Neuronal stem cell (in vitro differentiated cells): ENCODE results near the gene MED23.

Source experiments
- DNase-seq: peaks from one replicate; pipeline ENCODE4 v3.0.0-alpha.2; 2013; ENCODE audit warnings: low spot score
- H2AFZ ChIP-seq: one replicate; pipeline ENCODE4 v1.6.1; 2013; ENCODE audit warnings: mild to moderate bottlenecking, low read length, inconsistent platforms
- H2AK5ac ChIP-seq: 2 replicates; pipeline ENCODE4 v1.6.1; 2013; ENCODE audit warnings: low read depth, mild to moderate bottlenecking, inconsistent platforms, low read length, moderate library complexity, mixed read lengths
- H2BK120ac ChIP-seq: 2 replicates; pipeline ENCODE4 v1.6.1; 2013; ENCODE audit warnings: low read depth, mild to moderate bottlenecking, inconsistent platforms, low read length, moderate library complexity, mixed read lengths
- H2BK12ac ChIP-seq: one replicate; pipeline ENCODE4 v1.6.1; 2013; ENCODE audit warnings: low read length, inconsistent platforms
- H2BK15ac ChIP-seq: 2 replicates; pipeline ENCODE4 v1.6.1; 2013; ENCODE audit warnings: mild to moderate bottlenecking, low read length, inconsistent platforms, mixed read lengths
- H2BK5ac ChIP-seq: one replicate; pipeline ENCODE4 v1.6.1; 2013; ENCODE audit warnings: inconsistent platforms, mild to moderate bottlenecking, low read length, moderate library complexity
- H3K14ac ChIP-seq: one replicate; pipeline ENCODE4 v1.6.1; 2013; ENCODE audit warnings: low read length, inconsistent platforms
- H3K18ac ChIP-seq: 2 replicates; pipeline ENCODE4 v1.6.1; 2013; ENCODE audit warnings: low read length, inconsistent platforms
- H3K23ac ChIP-seq: 2 replicates; pipeline ENCODE4 v1.6.1; 2013; ENCODE audit warnings: low read depth, mild to moderate bottlenecking, mixed read lengths, low read length, inconsistent platforms; ENCODE audit not compliant: poor library complexity
- H3K27ac ChIP-seq: replicated peaks from 3 replicates; pipeline ENCODE4 v1.5.1; 2013; ENCODE audit warnings: low read length, inconsistent platforms
- H3K27me3 ChIP-seq, 3 experiments: 2 replicates each; pipeline ENCODE4 v1.6.1; 2013; ENCODE audit warnings: low read length in 3 of 3, mild to moderate bottlenecking in 2 of 3, inconsistent platforms in 1 of 3, low read depth in 1 of 3, mixed read lengths in 1 of 3, moderate library complexity in 1 of 3; ENCODE audit not compliant: control insufficient read depth in 3 of 3, insufficient read depth in 3 of 3
- H3K36me3 ChIP-seq, 2 donors: replicated peaks in 1 of 2; 2 replicates each; pipeline ENCODE4 v1.6.1; 2013; ENCODE audit warnings: low read length in 2 of 2; ENCODE audit not compliant: control insufficient read depth in 2 of 2, insufficient read depth in 2 of 2
- H3K4ac ChIP-seq: 2 replicates; pipeline ENCODE4 v1.6.1; 2013; ENCODE audit warnings: inconsistent platforms, mild to moderate bottlenecking, low read length, moderate library complexity
- H3K4me1 ChIP-seq, 2 donors: 1 replicate in 1 of 2; 2 replicates in 1 of 2; pipeline ENCODE4 v1.6.1; 2013; ENCODE audit warnings: low read length in 2 of 2, low read depth in 1 of 2; ENCODE audit not compliant: control insufficient read depth in 2 of 2, insufficient read depth in 1 of 2
- H3K4me2 ChIP-seq: one replicate; pipeline ENCODE4 v1.6.1; 2013; ENCODE audit warnings: mild to moderate bottlenecking, low read length, inconsistent platforms; ENCODE audit not compliant: insufficient read depth, poor library complexity, severe bottlenecking
- H3K4me3 ChIP-seq, 2 donors: 2 replicates each; pipeline ENCODE4 v1.5.1; 2013; ENCODE audit warnings: low read length in 2 of 2, mild to moderate bottlenecking in 2 of 2, inconsistent platforms in 1 of 2, moderate library complexity in 1 of 2
- H3K79me1 ChIP-seq: one replicate; pipeline ENCODE4 v1.6.1; 2013; ENCODE audit warnings: low read depth, mild to moderate bottlenecking, inconsistent platforms, low read length, moderate library complexity
- H3K9ac ChIP-seq: one replicate; pipeline ENCODE4 v1.6.1; 2013; ENCODE audit warnings: mild to moderate bottlenecking, low read depth, low read length, inconsistent platforms; ENCODE audit not compliant: poor library complexity
- H3K9me3 ChIP-seq, 2 donors: replicated peaks in 1 of 2; 2 replicates each; pipeline versions ENCODE3 to v1.6.1; 2013; ENCODE audit warnings: low read length in 2 of 2, mild to moderate bottlenecking in 2 of 2, inconsistent platforms in 1 of 2, low read depth in 1 of 2, mixed read lengths in 1 of 2, moderate library complexity in 1 of 2; ENCODE audit not compliant: control insufficient read depth in 2 of 2, insufficient read depth in 1 of 2
- H4K8ac ChIP-seq: one replicate; pipeline ENCODE4 v1.6.1; 2013; ENCODE audit warnings: low read depth, mild to moderate bottlenecking, inconsistent platforms, low read length, moderate library complexity
- H4K91ac ChIP-seq: one replicate; pipeline ENCODE4 v1.6.1; 2013; ENCODE audit warnings: low read length, low read depth, mild to moderate bottlenecking, inconsistent platforms; ENCODE audit not compliant: poor library complexity
- WGBS, 2 donors: extraction: QIAGEN DNeasy Blood & Tissue Kit; methylation state at CpG; one replicate each; pipeline ENCODE4 v1.1.7; 2013; ENCODE audit warnings: missing lambda C conversion rate in 2 of 2, mixed read lengths in 1 of 2; ENCODE audit not compliant: insufficient read length in 2 of 2, insufficient replicate concordance in 1 of 2; ENCODE audit errors: extremely low coverage in 2 of 2; 5-methylcytosine and 5-hydroxymethylcytosine counted together

MED23 gene

GRCh38 chr6:131549811-131550210 lies 78.2 kb downstream of the MED23 start:
- no peak overlapping the region for H2BK120ac ChIP-seq
- no CpG with 5 or more reads among the region's 2 CpGs for WGBS, 2 donors
- DNase-seq: no peak
- no peaks in the 10 kb centered on the region for H3K79me1 ChIP-seq
- H3K36me3 ChIP-seq: no peaks in the 10 kb centered on the region
- H3K4me2 ChIP-seq: no peak overlapping the region
- no peak overlapping the region for H3K9ac ChIP-seq
- no peak overlapping the region for H2AFZ ChIP-seq
- H4K8ac ChIP-seq: no peak overlapping the region
- no peak overlapping the region for H2BK15ac ChIP-seq
- H2BK5ac ChIP-seq: no peak overlapping the region
- no peak overlapping the region for H3K18ac ChIP-seq
- H4K91ac ChIP-seq: no peak overlapping the region
- no peak overlapping the region for H3K14ac ChIP-seq
- H2BK12ac ChIP-seq: no peak overlapping the region
- H3K4ac ChIP-seq: no peak overlapping the region
- no peak overlapping the region for H3K23ac ChIP-seq
- no peak overlapping the region for H2AK5ac ChIP-seq
- no peaks in the 10 kb centered on the region for H3K9me3 ChIP-seq
- no peak overlapping the region for H3K27ac ChIP-seq
- no peaks in the 10 kb centered on the region for H3K27me3 ChIP-seq
- H3K4me1 ChIP-seq: no peaks in the 10 kb centered on the region
- no peak overlapping the region for H3K4me3 ChIP-seq

GRCh38 chr6:131548441-131548840 lies 79.6 kb downstream of the MED23 start:
- no peak overlapping the region for H4K91ac ChIP-seq
- WGBS, 2 donors: no CpG with 5 or more reads among the region's 1 CpG
- DNase-seq: no peak
- H3K14ac ChIP-seq: no peak overlapping the region
- no peaks in the 10 kb centered on the region for H3K9me3 ChIP-seq
- H2BK120ac ChIP-seq: no peak overlapping the region
- no peak overlapping the region for H4K8ac ChIP-seq
- H3K4me3 ChIP-seq: no peak overlapping the region
- no peak overlapping the region for H2BK12ac ChIP-seq
- no peaks in the 10 kb centered on the region for H3K79me1 ChIP-seq
- no peak overlapping the region for H2BK15ac ChIP-seq
- H3K27me3 ChIP-seq: no peaks in the 10 kb centered on the region
- H3K4me1 ChIP-seq: no peaks in the 10 kb centered on the region
- H2AFZ ChIP-seq: no peak overlapping the region
- no peak overlapping the region for H2BK5ac ChIP-seq
- no peak overlapping the region for H2AK5ac ChIP-seq
- no peak overlapping the region for H3K27ac ChIP-seq
- no peak overlapping the region for H3K9ac ChIP-seq
- H3K4ac ChIP-seq: no peak overlapping the region
- H3K4me2 ChIP-seq: no peak overlapping the region
- no peak overlapping the region for H3K18ac ChIP-seq
- no peak overlapping the region for H3K23ac ChIP-seq
- no peaks in the 10 kb centered on the region for H3K36me3 ChIP-seq

GRCh38 chr6:131547488-131547887 lies 80.6 kb downstream of the MED23 start:
- Histone ChIP-seq H3K4ac (no peak overlapping the region), H2AFZ (no peak overlapping the region), H4K91ac (no peak overlapping the region), H3K36me3 (no peaks in the 10 kb centered on the region), H2BK120ac (no peak overlapping the region), H3K79me1 (no peaks in the 10 kb centered on the region), H2BK15ac (no peak overlapping the region), H2AK5ac (no peak overlapping the region), H3K23ac (no peak overlapping the region), H3K4me2 (no peak overlapping the region), H3K9me3 (no peaks in the 10 kb centered on the region), H2BK12ac (no peak overlapping the region), H4K8ac (no peak overlapping the region), H3K9ac (no peak overlapping the region), H3K18ac (no peak overlapping the region), H3K27ac (no peak overlapping the region), H3K4me1 (no peaks in the 10 kb centered on the region), H3K27me3 (no peaks in the 10 kb centered on the region), H3K4me3 (no peak overlapping the region), H3K14ac (no peak overlapping the region), H2BK5ac (no peak overlapping the region)
- no peak for DNase-seq
- WGBS, 2 donors: no CpG with 5 or more reads among the region's 6 CpGs

GRCh38 chr6:131545317-131545716 lies 82.7 kb downstream of the MED23 start:
- H3K27ac ChIP-seq: no peak overlapping the region
- H3K4me3 ChIP-seq: no peak overlapping the region
- H4K8ac ChIP-seq: no peak overlapping the region
- no peak overlapping the region for H2BK12ac ChIP-seq
- no peaks in the 10 kb centered on the region for H3K4me1 ChIP-seq
- H2BK5ac ChIP-seq: no peak overlapping the region
- no peak for DNase-seq
- no peak overlapping the region for H3K9ac ChIP-seq
- H3K23ac ChIP-seq: no peak overlapping the region
- H3K4me2 ChIP-seq: no peak overlapping the region
- WGBS, 2 donors: no CpG with 5 or more reads among the region's 2 CpGs
- H3K27me3 ChIP-seq: no peaks in the 10 kb centered on the region
- no peak overlapping the region for H3K4ac ChIP-seq
- no peaks in the 10 kb centered on the region for H3K9me3 ChIP-seq
- no peak overlapping the region for H2AFZ ChIP-seq
- H4K91ac ChIP-seq: no peak overlapping the region
- H3K14ac ChIP-seq: no peak overlapping the region
- H3K36me3 ChIP-seq: no peaks in the 10 kb centered on the region
- no peaks in the 10 kb centered on the region for H3K79me1 ChIP-seq
- H3K18ac ChIP-seq: no peak overlapping the region
- H2AK5ac ChIP-seq: no peak overlapping the region
- H2BK120ac ChIP-seq: no peak overlapping the region
- no peak overlapping the region for H2BK15ac ChIP-seq
